HL-60 (cell line): ENCODE results near the gene CFAP157.

Experiments
- SPI1 ChIP-seq: IDR thresholded peaks from 2 replicates; pipeline ENCODE4 v1.6.1; 2012; ENCODE audit warnings: low read depth, mild to moderate bottlenecking, borderline replicate concordance
- TF ChIP-seq, protein P1 (sequence below): IDR thresholded peaks from one replicate; pipeline ENCODE4 v1.5.1; 2011; ENCODE audit warnings: low read length, control low read depth, inconsistent platforms; ENCODE audit not compliant: insufficient read depth

DNA sequence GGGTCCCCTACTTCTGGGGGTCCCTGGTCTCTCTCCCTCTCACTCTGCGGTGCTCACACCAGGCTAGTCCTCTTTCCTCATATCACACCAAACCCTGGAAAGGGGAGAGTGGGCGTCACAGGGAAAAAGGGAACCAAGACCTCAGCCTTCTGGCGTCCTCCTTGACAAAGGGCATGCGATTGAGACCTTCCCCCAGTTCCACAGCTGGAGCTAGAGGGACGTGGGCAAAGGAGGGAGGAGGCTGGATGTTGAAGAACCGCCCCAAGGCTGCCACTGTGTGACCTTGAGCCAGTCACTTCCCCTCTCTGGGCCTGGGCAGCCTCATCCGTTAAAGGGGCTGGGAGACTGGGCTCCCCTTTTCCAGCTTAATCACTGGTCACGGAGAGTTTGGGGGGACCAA lies 46.8 kb downstream of the CFAP157 start:
- TF ChIP-seq, protein P1, sequence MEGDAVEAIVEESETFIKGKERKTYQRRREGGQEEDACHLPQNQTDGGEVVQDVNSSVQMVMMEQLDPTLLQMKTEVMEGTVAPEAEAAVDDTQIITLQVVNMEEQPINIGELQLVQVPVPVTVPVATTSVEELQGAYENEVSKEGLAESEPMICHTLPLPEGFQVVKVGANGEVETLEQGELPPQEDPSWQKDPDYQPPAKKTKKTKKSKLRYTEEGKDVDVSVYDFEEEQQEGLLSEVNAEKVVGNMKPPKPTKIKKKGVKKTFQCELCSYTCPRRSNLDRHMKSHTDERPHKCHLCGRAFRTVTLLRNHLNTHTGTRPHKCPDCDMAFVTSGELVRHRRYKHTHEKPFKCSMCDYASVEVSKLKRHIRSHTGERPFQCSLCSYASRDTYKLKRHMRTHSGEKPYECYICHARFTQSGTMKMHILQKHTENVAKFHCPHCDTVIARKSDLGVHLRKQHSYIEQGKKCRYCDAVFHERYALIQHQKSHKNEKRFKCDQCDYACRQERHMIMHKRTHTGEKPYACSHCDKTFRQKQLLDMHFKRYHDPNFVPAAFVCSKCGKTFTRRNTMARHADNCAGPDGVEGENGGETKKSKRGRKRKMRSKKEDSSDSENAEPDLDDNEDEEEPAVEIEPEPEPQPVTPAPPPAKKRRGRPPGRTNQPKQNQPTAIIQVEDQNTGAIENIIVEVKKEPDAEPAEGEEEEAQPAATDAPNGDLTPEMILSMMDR, result no peak
- no peak for TF ChIP-seq SPI1
